ENCODE measurements around the gene PDCD4.

Gene PDCD4

GRCh38 chr10:110842326-110842904 lies 29.3 kb upstream of the PDCD4 start:
- no peak for DNase-seq

GRCh38 chr10:110843031-110843430 lies 28.7 kb upstream of the PDCD4 start:
- DNase-seq, result peak; percentile 40

GRCh38 chr10:110843796-110844616 lies 27.7 kb upstream of the PDCD4 start:
- DNase-seq, result no peak

GRCh38 chr10:110844617-110844881 lies 27.2 kb upstream of the PDCD4 start:
- DNase-seq, result no peak

- DNase-seq, result no peak
Measured at GRCh38 chr10:110845192-110845755, 26.5 kb upstream of the PDCD4 start.

GRCh38 chr10:110845756-110846620 lies 25.7 kb upstream of the PDCD4 start:
- DNase-seq, result no peak

GRCh38 chr10:110847374-110847773 lies 24.4 kb upstream of the PDCD4 start:
- DNase-seq, result no peak

- no peak for DNase-seq
Measured at GRCh38 chr10:110848106-110848505, 23.6 kb upstream of the PDCD4 start.

- no peak for DNase-seq
Measured at GRCh38 chr10:110850099-110850498, 21.6 kb upstream of the PDCD4 start.

GRCh38 chr10:110851020-110851612 lies 20.6 kb upstream of the PDCD4 start:
- no peak for DNase-seq

GRCh38 chr10:110852255-110852896 lies 19.4 kb upstream of the PDCD4 start:
- no peak for DNase-seq

- no peak for DNase-seq
Measured at GRCh38 chr10:110852947-110853346, 18.8 kb upstream of the PDCD4 start.

- DNase-seq, result no peak
Measured at GRCh38 chr10:110853921-110854605, 17.7 kb upstream of the PDCD4 start.

GRCh38 chr10:110857265-110858171 lies 14.2 kb upstream of the PDCD4 start:
- no peak for DNase-seq

- DNase-seq, result no peak
Measured at GRCh38 chr10:110858297-110858934, 13.3 kb upstream of the PDCD4 start.

GRCh38 chr10:110859206-110859972 lies 12.3 kb upstream of the PDCD4 start:
- no peak for DNase-seq

GRCh38 chr10:110859973-110860376 lies 11.8 kb upstream of the PDCD4 start:
- no peak for DNase-seq

- DNase-seq, result peak; percentile 47
Measured at GRCh38 chr10:110860576-110861241, 11.0 kb upstream of the PDCD4 start.

GRCh38 chr10:110861476-110861875 lies 10.3 kb upstream of the PDCD4 start:
- DNase-seq, result no peak
